OCI-LY3 (cell line): ENCODE results near the gene B2M.

Experiments used
- CTCF ChIP-seq: fragments of 200-600, 300-600 bp; sonication (generic); IDR thresholded peaks from 2 replicates; pipeline ENCODE4 v1.5.1; 2014; ENCODE audit warnings: antibody characterized with exemption, low read length, low read depth
- EZH2phosphoT487 ChIP-seq: fragments of 200-600 bp; shearing (Covaris generic); IDR thresholded peaks from 2 replicates; pipeline ENCODE4 v1.6.1; 2018; ENCODE audit warnings: antibody characterized with exemption, mixed run types, low read depth

- TF ChIP-seq CTCF (no peak), EZH2phosphoT487 (no peak)
Observed at GRCh38 chr15:44763848-44764247, 52.5 kb downstream of the B2M start.
